Fibroblast of lung (primary cell): ENCODE results near the gene UPK3B. TPM values are rescaled to one million over a fixed set of nuclear protein-coding genes. Genes with fewer than 3 reads are reported as not detected.
"Not testable (repeated sequence)": the region's sequence is repeated elsewhere in the genome, so short reads cannot be mapped to it uniquely, and the experiment has no call there.

Experiments used
- DNase-seq, 2 donors: peaks; one replicate each; pipeline versions ENCODE4 v3.0.0 to v3.0.0-alpha.2; 2010; ENCODE audit warnings: low read depth in 2 of 2
- H2AFZ ChIP-seq: 2 replicates; pipeline ENCODE4 v1.5.1; 2012; ENCODE audit warnings: low read length, control low read depth, inconsistent platforms
- H3K27ac ChIP-seq: 2 replicates; pipeline ENCODE4 v1.5.1; 2011; ENCODE audit warnings: low read length, control low read depth; ENCODE audit not compliant: insufficient read depth
- H3K27me3 ChIP-seq: 2 replicates; pipeline ENCODE4 v1.5.1; 2011; ENCODE audit warnings: mild to moderate bottlenecking, low read length; ENCODE audit not compliant: control insufficient read depth, insufficient read depth
- H3K36me3 ChIP-seq: 2 replicates; pipeline ENCODE4 v1.5.1; 2011; ENCODE audit warnings: low read length; ENCODE audit not compliant: control insufficient read depth, insufficient read depth
- H3K4me1 ChIP-seq: 2 replicates; pipeline ENCODE4 v1.5.1; 2011; ENCODE audit warnings: low read length; ENCODE audit not compliant: control insufficient read depth, insufficient read depth; ENCODE audit errors: extremely low read depth
- H3K4me2 ChIP-seq: 2 replicates; pipeline ENCODE4 v1.5.1; 2011; ENCODE audit warnings: low read length, control low read depth; ENCODE audit not compliant: insufficient read depth; ENCODE audit errors: extremely low read depth
- H3K4me3 ChIP-seq, 4 experiments: fragments of 200-600 bp in 1 of 4; sonication (generic) in 1 of 4; replicated peaks in 1 of 4; 2 replicates each; pipeline ENCODE4 v1.5.1; 2011 to 2016; ENCODE audit warnings: low read length in 4 of 4, low read depth in 3 of 4, mild to moderate bottlenecking in 3 of 4, control low read depth in 2 of 4, inconsistent platforms in 1 of 4, mixed read lengths in 1 of 4; ENCODE audit not compliant: insufficient read depth in 1 of 4; ENCODE audit errors: control extremely low read depth in 1 of 4
- H3K79me2 ChIP-seq: 2 replicates; pipeline ENCODE4 v1.5.1; 2012; ENCODE audit warnings: mild to moderate bottlenecking, low read length, inconsistent platforms; ENCODE audit not compliant: control insufficient read depth, insufficient read depth
- H3K9ac ChIP-seq: 2 replicates; pipeline ENCODE4 v1.5.1; 2011; ENCODE audit warnings: mild to moderate bottlenecking, low read length, control low read depth; ENCODE audit not compliant: insufficient read depth
- H3K9me3 ChIP-seq: 2 replicates; pipeline ENCODE4 v1.5.1; 2012; ENCODE audit warnings: low read depth, low read length; ENCODE audit not compliant: control insufficient read depth, insufficient read depth
- H4K20me1 ChIP-seq: 2 replicates; pipeline ENCODE4 v1.5.1; 2011; ENCODE audit warnings: low read length; ENCODE audit not compliant: control insufficient read depth, insufficient read depth; ENCODE audit errors: extremely low read depth
- CTCF ChIP-seq, 2 donors: IDR thresholded peaks in 1 of 2; conservative IDR thresholded peaks in 1 of 2; 1 replicate in 1 of 2; 2 replicates in 1 of 2; pipeline ENCODE4 v1.5.1; 2011 to 2012; ENCODE audit warnings: low read length in 2 of 2, control low read depth in 1 of 2, inconsistent platforms in 1 of 2, low read depth in 1 of 2, mild to moderate bottlenecking in 1 of 2
- EZH2 ChIP-seq: IDR thresholded peaks from 2 replicates; pipeline ENCODE4 v1.5.1; 2012; ENCODE audit warnings: low read length, control low read depth, mild to moderate bottlenecking; ENCODE audit errors: missing control alignments
- polyA plus RNA-seq, 2 donors: library from polyadenylated mRNA; depleted of rRNA in 1 of 2; stranded (reverse) in 1 of 2; unstranded in 1 of 2; fragments of >200 nt; gene quantifications; 2 replicates each; pipeline ENCODE4 v1.2.1, GENCODE V29; 2011 to 2012; ENCODE audit warnings: missing spikeins in 1 of 2
- total RNA-seq: library from RNA; depleted of rRNA; stranded (reverse); fragments of >200 nt; gene quantifications from 2 replicates; pipeline ENCODE4 v1.2.1, GENCODE V29; 2014

UPK3B gene
- total and polyA plus RNA-seq, 2 donors (not counting 1 experiment from before 2014, with no cell fraction given) = 0.50 TPM; not detected in 1

- no peaks in the 10 kb centered on the region for H3K4me1 ChIP-seq
- H3K27me3 ChIP-seq = no peaks in the 10 kb centered on the region
- no peak overlapping the region for H3K4me2 ChIP-seq
- DNase-seq = no peak
- H3K36me3 ChIP-seq = peaks cover 2% of the 10 kb centered on the region
- no peaks in the 10 kb centered on the region for H3K79me2 ChIP-seq
- H3K4me3 ChIP-seq = no peak overlapping the region
- H3K9me3 ChIP-seq = no peaks in the 10 kb centered on the region
- no peak overlapping the region for H2AFZ ChIP-seq
- no peak for TF ChIP-seq CTCF (conservative IDR thresholded peaks at IDR 0.05 in 1 of 2, IDR thresholded peaks at IDR 0.05 in 1 of 2; ENCODE audit: low read depth in 1 of 2, low read length in 2 of 2)
- no peak for TF ChIP-seq EZH2
- H3K9ac ChIP-seq = no peak overlapping the region
- no peak overlapping the region for H3K27ac ChIP-seq
- no peaks in the 10 kb centered on the region for H4K20me1 ChIP-seq
These were observed 2.5 kb upstream of the UPK3B start for GRCh38 chr7:76507723-76508406.

GRCh38 chr7:76511200-76511910 is 1.0 kb downstream of the UPK3B start:
- H3K9ac ChIP-seq, H3K79me2 ChIP-seq, H2AFZ ChIP-seq, DNase-seq, H3K4me3 ChIP-seq, H3K27me3 ChIP-seq, H3K36me3 ChIP-seq, H3K27ac ChIP-seq, H3K4me1 ChIP-seq, H3K9me3 ChIP-seq, H4K20me1 ChIP-seq, H3K4me2 ChIP-seq: not testable (repeated sequence)

- DNase-seq, H3K36me3 ChIP-seq, H3K27ac ChIP-seq, H3K79me2 ChIP-seq, H3K4me1 ChIP-seq, H3K9me3 ChIP-seq, H4K20me1 ChIP-seq, H3K4me2 ChIP-seq, H3K27me3 ChIP-seq, H3K9ac ChIP-seq, H3K4me3 ChIP-seq, H2AFZ ChIP-seq: not testable (repeated sequence)
These were observed 1.8 kb downstream of the UPK3B start for GRCh38 chr7:76511911-76512885.
